Hepatic stellate cell (primary cell): ENCODE measurements around the gene H2AZ2.
"Not testable (repeated sequence)": the region's sequence is repeated elsewhere in the genome, so short reads cannot be mapped to it uniquely, and the experiment has no call there.

Experiments used
- DNase-seq: peaks from one replicate; pipeline ENCODE4 v3.0.0; 2011; ENCODE audit warnings: low spot score

The H2AZ2 gene

DNA sequence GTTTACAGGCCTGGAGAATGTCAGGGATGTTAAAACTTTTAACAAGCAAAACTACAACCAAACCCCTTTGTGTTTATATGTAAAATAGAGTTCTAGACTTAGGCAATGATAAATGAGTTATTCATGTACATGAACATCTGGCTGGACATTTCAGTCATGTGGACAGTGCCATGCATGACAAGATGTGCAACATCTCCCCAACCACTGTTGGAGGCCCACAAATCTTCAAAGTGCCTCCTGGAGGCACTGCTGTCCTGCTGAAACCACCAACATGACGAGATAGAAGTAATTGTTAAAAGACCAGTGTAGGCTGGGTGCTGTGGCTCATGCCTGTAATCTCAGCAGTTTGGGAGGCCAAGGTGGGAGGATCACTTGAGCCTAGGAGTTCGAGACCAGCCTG, 33.0 kb downstream of the H2AZ2 start:
- DNase-seq, result no peak

DNA sequence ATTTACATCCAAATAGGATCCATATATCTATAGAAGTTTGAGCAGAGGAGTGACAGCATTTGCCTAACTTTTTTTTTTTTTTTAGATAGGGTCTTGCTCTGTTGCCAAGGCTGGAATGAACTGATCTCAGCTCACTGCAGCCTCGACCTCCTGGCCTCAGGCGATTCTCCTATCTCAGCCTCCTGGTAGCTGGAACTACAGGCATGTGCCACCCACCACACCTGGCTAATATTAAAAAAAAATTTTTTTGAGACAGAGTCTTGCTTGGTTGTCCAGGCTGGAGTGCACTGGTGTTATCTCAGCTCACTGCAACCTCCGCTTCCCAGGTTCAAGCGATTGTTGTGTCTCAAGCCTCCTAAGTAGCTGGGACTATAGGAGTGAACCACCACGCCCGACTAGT, 36.3 kb downstream of the H2AZ2 start:
- DNase-seq, result no peak

DNA sequence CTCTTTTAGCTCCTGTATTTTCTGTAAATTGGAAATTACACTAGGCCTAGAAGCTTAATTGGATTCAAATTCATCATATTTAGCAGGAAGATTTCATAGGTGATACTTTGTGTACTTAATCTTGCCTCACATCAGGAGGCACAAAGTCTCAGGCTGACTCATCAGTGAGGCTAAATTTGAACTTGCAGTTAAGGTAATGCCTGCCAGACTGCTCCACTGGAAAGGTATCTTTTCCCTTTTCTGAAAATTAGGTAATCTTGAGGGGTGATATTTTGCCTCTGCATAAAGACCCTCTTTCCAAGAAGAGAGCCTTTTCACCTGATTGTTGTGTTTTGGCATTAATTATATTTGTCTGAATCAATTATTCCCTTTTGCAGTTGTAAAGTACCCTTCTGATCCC, 36.8 kb downstream of the H2AZ2 start:
- DNase-seq, result no peak

DNA sequence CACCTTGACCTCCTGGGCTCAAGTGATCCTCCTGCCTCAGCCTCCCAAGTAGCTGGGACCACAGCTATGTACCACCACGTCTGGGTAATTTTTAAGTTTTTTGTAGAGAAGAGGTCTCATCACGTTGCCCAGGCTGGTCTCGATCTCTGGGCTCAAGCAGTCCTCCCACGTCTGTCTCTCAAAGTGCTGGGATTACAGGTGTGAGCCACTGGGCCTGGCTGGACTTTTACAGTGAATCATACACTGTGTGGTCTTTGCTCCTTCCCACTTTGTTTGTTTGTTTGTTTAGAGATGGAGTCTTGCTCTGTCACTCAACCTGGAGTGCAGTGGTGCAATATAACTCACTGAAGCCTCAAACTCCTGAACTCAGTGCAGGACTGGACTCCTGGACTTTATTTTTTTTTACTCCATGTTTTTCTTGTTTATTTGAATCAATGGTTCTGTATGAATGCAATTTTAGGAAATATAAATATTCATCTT, 38.9 kb downstream of the H2AZ2 start:
- DNase-seq, result no peak

DNA sequence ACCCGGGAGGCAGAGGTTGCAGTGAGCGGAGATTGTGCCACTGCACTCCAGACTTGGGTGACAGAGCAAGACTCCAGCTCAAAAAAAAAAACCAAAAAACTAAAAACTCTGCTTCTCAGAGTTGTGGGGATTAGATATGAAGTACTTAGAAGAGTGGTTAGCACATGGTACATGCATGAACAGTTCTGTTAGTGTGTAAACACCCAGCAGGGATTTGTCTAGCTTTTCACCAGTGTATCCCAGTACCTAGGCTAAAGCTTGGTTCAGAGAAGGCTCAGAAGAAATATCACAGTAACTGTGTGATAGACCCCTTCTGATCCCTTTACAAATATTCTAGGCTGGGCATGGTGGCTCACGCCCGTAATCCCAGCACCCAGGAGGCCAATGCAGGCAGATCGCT, 41.9 kb downstream of the H2AZ2 start:
- DNase-seq, result no peak

DNA sequence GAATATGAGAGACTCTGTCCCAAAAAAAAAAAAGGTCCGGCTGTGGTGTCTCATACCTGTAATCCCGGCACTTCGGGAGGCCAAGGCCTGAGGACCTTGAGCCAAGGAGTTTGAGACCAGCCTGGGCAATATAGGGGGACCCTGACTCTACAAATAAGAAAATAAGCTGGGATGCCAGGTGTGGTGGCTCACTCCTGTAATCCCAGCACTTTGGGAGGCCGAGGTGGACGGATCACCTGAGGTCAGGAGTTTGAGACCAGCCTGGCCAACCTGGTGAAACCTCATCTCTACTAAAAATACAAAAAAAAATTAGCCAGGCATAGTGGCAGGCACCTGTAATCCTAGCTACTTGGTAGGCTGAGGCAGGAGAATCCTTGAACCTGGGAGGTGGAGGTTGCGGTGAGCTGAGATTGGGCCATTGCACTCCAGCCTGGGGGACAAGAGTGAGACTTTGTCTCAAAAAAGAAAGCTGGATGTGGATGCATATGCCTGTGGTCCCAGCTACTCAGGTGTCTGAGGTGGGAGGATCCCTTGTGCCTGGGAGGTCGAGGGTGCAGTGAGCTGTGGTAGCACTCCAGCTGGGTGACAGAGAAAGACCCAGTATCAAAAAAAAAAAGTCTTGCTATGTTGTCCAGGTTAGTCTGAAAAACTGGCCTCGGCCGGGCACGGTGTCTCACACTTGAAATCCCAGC, 43.9 kb downstream of the H2AZ2 start:
- not testable (repeated sequence) for DNase-seq

DNA sequence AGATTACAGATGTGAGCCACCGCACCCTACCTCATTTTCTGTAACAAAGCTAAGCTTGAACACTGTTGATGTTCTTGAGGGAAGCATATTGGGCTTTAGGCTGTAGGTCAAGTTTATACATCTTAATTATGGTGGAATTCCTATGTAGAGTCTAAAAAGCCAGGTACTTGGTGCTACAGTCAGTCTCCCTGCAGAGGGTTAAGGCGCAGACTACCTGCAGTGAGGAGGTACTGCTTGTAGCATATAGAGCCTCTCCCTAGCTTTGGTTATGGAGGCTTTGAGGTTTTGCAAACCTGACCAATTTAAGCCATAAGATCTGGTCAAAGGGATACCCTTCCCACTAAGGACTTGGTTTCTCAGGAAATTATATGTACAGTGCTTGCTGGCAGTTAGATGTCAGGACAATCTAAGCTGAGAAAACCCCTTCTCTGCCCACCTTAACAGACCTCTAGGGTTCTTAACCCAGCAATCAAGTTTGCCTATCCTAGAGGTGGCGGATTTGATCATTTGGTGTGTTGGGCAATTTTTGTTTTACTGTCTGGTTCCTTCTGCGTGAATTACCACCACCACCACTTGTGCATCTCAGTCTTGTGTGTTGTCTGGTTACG, 45.4 kb downstream of the H2AZ2 start:
- no peak for DNase-seq

DNA sequence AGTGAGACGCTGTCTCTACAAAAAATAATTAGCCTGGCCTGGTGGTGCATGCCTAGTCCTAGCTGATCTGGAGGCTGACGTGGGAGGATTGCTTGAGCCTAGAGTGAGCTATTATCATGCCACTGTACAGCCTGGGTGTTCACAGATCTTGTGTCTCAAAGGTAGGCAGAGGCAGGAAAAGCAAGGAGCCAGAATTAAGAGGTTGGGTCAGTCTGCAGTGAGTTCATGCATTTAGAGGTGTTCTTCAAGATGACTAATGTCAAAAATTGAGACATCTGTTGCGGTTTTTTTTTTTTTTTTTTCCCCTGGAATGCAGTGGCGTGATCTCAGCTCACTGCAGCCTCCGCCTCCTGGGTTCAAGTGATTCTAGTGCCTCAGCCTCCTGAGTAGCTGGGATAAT, 46.0 kb downstream of the H2AZ2 start:
- DNase-seq, result no peak

DNA sequence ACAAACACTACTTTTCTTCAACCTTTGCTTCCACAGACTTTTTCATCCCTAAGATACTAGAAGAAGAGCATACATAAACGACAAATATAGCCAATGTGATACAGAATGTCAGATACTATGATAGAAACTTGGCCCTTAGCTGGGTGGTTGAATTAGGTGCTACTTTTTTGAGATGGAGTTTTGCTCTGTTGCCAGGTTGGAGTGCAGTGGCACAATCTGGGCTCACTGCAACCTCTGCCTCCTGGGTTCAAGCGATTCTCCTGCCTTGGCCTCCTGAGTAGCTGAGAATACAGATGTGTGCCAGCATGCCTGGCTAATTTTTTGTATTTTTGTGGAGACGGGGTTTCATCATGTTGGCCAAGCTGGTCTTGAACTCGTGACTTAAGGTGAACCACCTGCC, 47.9 kb downstream of the H2AZ2 start:
- DNase-seq, result no peak

DNA sequence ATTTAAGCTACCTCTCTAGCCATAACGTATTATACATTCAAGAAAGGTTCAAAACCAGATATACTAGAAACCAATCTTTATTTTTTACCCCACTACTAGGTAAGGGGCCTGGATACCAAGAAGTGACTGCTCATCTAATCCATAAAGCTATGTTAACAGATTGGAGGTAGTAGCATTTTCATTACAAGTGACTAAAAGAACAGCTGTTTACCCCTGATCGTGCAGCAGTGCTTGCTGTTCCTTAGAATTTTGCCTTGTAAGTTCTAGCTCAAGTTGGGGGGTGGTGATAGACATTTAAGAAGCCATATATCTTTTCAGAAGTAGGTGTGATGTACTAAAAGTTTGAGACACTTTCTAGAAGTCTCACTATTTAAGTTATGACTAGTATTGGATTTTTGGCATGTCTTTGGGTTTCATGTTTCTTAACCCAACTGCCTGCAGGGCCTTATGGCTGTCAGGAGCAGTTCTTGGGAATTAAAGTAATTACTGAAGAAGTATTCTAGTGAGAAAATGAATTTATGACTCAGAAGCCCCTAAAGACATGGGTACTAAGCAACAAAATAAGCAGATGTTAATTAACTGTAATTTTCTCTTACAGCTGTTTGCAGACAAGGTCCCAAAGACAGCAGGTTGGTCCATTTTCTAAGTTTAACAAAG, 49.1 kb downstream of the H2AZ2 start:
- no peak for DNase-seq

DNA sequence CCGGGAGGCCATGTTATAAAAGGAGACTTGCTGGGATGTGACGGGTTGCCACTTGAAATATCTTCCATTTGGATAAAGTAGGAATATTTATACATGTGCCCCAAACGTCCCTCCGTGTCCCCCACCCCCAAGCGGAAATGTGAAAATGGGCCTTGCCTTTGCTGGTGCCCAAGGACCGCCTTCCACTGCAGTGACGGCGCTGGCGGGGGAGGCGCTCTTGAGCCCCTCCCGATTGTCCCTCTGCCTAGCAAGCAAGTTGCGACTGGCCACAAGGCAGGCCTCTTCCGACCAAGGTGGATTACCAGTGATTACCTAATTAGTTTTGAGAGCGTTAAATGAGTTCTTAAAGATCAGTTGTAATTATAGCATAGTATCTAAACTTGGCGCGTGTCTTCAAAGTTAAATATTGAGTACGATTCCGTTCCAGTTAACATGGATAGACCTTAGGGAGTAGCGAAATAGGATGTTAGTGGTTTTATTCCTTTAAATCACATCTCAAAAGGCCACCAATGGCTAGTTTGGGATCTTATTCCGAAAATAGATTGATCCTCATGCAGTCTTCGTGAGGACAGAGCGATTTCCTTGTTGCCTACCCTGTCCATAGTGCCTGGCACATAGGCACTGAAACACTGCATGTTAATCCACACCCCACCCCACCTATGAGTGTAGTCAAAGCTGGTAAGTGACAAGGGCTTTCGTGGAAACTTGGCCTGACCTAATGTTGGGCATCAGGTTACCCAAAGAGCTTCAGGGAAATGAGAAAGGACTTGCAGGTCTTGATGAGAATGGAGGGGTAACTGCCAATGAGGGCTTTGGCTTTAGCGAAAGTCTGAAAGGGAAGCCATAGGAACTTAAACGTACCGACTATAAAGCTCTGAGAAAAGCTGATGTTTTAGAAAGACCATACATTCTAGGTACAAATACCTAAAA, 50.3 kb downstream of the H2AZ2 start:
- peak; percentile 89 for DNase-seq

DNA sequence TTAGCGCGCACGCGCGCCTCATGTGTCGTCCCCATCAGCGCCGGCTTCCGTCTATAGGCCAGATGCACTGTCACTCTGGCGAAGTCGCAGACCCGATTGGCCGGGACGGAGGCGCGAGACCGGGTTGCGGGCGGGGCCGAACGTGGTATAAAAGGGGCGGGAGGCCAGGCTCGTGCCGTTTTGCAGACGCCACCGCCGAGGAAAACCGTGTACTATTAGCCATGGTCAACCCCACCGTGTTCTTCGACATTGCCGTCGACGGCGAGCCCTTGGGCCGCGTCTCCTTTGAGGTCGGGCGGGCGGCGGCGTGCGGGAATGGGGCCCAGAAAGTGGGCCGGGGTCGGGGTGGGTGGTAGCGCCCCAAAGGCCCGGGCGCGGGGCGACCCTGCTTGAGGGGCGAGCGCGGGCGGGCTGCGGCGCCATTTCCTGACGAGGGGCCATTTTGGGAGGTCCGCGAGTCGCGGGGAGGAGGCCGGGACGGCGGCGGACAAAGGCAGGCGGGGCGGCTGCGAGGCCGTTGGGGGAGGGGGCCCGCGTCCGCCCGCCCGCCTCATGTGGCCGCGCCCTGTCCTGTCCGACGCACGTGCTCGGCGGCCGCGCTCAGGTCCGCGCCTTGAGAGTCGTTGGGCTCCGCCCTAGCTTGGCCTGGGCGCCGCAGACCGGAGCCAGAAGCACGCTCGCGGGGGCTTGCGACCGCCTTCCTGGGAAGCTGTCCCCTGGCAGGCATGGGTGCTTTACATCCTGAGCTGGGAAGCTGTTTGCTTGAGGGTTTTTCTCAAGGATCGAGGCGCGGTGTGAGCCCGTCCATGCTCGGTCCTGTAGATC, 51.2 kb downstream of the H2AZ2 start, which contains the start of gene PPIA:
Gene PPIA, plus strand, starts transcription at position 178 of the 825 bp plus-strand sequence. Its CDS starts 44 bp downstream, at position 222.
- peak; percentile 100 for DNase-seq

DNA sequence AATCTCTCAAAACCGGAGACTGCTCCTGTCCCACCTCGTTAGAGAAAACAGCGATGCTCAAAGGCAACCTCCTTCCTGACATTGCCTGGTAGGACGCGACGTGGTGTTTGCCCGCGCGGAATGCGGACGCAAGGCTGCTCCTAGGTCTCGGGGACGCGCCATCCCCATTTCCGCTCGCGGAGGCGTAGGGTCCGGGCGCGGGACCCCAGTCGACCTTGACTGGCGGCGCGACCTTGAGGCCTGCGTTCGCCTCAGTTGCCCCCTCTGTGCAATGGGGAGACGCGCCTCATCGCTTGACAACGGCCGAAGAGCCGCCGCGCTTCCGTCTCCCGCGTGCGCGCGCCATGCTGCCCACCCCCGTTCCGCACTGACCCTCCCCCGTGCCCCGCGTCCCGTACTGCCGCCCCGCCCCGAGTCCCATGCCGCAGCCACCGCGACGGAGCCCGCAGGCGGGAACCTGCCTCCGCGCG, 51.8 kb downstream of the H2AZ2 start:
- peak; percentile 54 for DNase-seq

DNA sequence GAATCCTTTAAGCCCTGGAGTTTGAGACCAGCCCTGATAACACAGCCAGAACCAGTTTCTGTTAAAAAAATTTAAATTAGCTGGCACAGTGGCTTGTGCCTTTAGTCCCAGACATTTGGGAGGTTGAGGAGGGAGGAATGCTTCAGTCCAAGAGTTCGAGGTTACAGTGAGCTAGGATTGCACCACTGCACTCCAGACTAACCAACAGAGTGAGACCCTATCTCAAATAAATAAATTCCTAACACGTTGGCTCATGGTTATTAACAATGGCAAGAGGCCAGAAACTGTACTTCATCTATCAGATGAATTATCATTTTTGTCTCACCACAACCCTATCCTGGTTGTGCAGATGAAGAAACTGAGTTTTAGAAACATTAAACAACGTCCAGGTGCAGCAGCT, 53.6 kb downstream of the H2AZ2 start:
- no peak for DNase-seq

DNA sequence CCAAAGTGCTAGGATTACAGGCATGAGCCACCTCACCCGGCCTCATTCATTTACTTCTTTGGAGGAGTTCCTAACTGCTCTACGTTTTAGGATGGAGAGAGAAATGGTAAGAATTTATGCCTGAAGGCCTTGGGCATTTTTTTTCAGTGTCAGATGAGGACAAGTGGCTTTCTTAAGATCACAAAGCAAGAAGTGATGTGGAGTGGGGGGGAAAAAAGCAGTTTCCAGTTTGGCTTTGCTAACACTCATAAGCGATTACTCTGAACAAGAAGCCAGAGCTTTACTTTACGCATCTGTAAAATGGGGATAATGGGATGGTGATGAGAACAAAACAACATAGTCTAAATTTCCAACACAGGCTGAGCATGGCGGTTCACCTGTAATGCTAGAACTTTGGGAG, 54.0 kb downstream of the H2AZ2 start:
- DNase-seq, result no peak

DNA sequence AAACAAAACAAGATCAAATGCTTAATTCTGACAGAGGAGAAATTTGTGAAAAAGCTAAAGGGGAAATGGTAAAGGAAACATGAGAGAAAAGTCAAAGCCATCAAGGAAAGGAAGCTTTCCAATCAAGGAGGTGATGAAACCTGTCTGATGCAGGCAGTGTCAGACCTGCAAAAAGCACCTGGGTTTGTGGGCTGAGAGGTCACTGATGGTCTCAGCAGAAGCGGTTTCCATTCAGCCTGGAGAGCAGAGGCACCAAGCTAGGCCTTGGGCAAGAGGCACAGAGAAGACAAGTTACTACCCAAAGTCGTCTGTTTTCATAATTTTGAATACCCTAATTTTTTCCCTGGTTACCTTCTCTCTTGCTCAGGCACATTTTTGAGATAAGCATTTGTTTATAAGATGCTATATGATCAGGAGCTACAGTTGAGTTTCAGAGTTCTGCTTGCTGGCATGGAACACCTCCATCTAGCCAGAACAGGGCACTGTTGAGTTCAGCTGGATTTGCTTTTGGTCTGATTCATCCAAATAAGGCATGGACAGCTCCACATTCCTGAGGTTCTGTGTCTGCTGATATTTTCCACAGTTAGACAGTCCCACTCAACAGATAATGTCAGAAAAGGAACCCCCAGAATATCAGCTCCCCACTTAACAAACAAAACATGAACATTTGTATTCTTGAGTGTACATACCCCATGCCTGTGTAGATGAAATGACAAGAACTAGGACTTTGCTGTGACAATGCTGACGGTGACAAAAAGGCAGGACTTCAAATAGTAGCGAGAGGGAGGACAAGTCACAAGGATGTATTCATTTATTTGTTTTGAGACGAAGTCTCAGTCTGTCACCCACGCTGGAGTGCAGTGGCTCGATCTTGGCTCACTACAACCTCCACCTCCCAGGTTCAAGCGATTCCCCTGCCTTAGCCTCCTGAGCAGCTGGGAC, 56.3 kb downstream of the H2AZ2 start:
- peak; percentile 87 for DNase-seq

DNA sequence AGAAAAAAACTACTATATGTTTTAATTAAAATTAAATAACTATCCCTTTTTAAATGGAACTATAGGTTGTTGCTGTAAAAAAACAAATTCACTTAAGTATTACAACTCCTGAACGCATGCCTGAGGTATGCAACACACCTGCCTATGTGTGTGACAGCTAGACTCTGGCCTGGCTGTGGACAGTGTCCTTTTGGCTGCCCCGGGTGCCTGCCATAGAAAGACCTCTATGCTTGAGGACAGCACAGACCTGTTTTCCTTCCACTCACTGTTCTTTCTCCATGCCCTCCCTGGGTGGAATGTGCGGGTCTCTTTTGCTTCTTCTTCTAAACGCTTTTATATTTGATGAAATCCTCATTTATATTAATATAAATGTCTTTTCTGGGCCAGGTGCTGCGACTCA, 57.9 kb downstream of the H2AZ2 start:
- no peak for DNase-seq

DNA sequence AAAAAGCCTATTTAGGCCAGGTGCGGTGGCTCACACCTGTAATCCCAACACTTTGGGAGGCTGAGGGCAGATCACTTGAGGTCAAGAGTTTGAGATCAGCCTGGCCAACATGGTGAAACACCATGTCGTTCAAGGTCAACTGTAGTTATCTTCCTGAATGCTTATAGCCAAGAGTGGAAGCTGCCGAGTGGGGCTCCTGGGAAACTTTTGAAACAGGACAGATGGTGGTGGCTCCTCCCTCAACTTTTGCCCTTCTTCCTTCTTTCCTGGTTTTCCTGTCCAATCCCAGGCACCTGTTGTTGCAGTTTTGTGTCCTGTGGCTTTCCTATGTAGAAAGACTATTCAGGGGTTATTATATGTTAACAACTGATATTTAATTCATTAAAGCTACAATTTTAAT, 60.1 kb downstream of the H2AZ2 start:
- no peak for DNase-seq

DNA sequence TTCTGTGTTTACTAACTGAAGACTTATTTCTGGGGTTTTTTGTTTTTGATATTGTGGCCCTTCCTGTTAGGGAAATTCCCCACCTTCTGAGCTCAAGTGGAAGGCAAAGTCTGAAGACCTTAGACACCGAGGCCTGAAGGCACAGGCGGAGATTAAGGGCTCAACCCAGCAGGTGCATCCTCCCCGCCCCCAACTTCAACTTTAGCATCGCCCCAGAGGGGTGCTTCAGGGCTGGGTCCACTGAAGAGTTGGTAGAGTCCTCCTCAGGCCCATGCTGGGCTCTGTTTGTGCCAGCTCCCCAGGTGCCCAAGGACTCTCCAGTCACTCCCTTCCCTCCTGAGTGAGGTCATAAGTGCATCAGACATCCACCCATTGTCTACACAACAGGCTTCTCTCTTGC, 60.8 kb downstream of the H2AZ2 start:
- DNase-seq, result no peak

DNA sequence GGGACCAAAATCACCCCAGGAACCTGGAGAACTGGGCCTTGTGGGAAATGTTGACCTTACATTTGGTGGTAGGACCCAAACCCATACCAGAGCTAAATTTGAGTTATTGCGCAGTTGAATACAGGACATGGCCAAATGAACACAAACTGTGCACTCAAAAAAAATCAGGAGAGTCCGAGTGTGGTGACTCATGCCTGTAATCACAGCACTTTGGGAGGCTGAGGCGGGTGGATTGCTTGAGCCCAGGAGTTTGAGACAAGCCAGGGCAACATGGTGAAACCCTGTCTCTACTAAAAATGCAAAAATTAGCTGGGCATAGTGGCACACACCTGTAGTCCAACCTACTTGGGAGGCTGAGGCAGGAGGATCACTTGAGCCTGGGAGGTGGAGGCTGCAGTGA, 62.7 kb downstream of the H2AZ2 start:
- not testable (repeated sequence) for DNase-seq
